ENCODE measurements around the gene NDC1. TPM values are rescaled to one million over a fixed set of nuclear protein-coding genes. Genes with fewer than 3 reads are reported as not detected.
A peak's percentile ranks its signal among the peaks of the same experiment; 100 is the strongest.

Gene NDC1
- total RNA-seq, 1 donor from 2014 or later, result 6.0 TPM

DNA sequence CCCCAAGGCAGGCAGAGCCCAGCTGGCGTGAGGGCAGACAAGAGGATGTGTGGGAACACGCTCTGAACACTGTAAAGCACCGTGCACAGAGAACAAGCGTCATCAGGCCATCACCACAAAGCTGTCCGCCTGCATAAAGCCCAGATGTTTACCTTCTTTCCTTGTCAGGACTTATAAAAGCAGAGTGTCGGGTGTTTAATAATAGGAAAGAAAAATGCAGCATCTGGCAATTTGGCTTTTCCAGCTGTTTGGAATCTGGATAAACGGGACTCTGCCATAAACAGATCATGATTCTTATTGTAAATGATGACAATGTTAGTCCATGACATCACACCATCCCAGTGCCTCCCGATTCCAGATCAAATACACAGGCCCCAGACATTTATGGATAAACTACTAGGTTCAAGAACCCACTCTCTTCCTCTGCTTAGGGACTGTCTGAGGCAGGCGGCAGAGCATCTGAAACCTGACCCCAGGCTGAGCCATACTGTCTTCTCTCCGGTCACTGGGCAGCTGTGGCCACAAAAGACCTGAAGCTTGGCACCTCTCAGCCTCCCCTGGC, 103.4 kb downstream of the NDC1 start:
- no peak for DNase-seq (ENCODE audit: low spot score)
- intact Hi-C loops (cut with DNase I), result loop anchor here (5.0 kb wide), 1 partner anchor 142 kb away; no protein-coding TSS in a partner anchor

DNA sequence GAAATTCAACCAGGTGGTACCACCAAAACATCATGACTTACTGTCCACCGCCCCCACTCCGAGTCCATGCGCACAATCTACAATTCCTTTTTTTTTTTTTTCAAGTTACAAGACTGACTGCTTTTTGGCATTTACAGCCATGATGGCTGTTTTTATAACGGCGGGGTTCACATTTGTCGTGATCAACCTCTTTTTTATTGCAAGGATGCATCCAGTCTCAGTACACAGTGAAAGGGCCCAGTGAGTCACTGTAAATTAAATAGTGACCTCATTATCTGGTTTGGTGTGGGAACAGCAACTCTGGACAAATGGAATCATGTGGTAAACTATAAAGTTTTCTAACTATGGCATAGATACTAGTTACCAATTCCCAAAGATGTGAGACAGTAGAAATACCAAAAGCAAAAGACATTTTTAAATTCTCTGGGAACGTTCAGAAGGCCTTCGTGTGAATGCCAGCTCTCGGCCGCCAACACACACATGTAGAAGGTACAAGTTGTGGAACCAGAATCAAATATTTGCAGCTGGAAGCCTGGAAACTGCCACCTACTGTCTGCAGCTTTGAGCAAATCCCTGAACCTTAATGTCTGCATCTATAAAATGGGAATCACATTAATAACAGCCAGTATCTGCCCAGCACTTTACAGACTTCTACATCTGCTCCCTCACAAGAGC, 104.0 kb downstream of the NDC1 start:
- intact Hi-C loops (cut with DNase I), result loop anchor here (2.0 kb wide), 1 partner anchor 209 kb away; no protein-coding TSS in a partner anchor
- DNase-seq (ENCODE audit: low spot score), result no peak

DNA sequence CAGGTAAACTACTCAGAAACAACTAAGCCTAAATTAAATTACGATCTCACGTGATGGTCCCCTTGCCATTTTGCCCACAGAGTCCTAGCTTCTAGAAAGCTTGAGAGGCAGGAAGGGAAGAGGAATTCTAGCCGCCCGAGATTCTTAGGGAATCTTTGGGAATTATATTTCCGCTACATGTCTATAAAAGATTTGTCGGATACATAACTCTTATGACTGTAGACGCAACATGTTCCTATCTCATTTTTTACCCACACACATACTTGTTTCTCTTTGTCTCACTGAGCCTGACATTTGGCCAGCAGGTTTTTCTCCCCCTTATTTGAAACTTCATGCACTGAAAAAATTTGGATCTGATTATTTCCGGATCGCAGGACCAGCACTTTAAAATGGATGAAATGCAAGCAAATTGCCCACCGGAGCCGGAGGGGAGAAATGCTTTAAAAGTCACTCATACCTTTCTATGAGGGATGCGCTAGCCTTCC, 104.6 kb downstream of the NDC1 start:
- intact Hi-C loops (cut with DNase I), result loop anchor here (2.0 kb wide), 1 partner anchor 209 kb away; no protein-coding TSS in a partner anchor
- no peak for DNase-seq (ENCODE audit: low spot score)

DNA sequence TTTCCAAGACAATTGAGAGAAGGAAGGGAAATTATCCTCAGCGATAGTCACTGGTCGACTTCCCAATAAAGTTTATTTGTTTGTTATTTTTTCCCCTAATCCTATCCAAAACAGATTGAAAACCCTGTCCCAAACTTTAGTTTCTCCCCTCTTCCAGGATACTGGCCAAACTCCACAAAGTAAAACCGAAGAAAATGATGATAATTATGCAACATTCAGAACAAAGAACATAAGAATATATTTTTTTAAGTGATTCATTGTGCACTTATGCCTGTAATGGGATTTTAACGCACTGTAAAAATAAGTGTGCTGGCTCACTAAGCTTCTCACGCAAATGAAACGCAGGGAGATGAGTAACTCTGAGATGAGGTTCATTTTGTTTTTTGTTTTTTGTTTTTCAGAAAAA, 105.2 kb downstream of the NDC1 start:
- DNase-seq (ENCODE audit: low spot score), result no peak
- intact Hi-C loops (cut with DNase I), result loop anchor here (2.0 kb wide), 1 partner anchor 208 kb away; no protein-coding TSS in a partner anchor

DNA sequence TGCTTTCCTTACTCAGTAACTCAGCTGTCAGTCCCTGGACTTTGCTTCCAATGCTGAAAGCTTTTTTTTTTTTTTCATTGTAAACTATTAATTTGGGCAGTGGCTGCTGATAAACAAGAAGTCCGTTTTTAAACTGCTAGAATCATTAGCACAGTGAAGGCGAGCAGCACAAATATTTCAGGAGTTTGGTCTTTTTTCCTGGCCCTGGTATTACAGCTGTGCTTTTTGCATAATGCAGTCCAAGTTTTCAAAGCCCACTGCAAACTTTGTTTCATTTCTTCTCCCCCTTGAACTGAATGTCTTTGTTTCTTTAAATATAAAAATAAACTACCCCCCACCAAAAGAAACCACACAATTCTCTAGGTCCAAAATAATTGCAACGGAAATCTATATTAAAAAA, 105.7 kb downstream of the NDC1 start:
- no peak for DNase-seq (ENCODE audit: low spot score)
- intact Hi-C loops (cut with DNase I), result loop anchor here (2.0 kb wide), 1 partner anchor 208 kb away; no protein-coding TSS in a partner anchor

DNA sequence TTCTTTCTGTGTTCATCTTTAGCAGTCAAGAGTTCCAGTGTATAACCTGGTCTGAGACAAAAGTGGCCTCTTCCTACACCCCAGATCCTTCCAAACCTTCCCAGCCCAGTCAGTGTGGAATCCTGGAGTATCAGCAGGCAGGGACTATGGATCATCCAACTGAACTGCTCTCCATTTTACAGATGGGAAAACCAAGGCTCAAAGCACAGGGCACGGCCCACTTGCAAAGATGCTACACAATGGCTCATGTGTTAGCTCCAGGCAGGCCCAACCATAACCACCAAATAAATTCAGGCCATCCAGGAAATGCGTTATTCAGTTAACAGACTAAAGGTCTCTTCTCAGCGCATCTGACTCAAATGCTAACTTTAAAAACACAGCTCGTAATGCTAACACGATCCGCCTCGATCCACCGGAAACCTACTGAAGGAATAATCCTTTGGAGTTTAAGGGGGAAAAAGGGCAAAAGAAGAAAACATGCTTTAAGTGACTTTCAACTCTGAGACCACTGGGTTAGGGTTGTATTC, 106.3 kb downstream of the NDC1 start:
- DNase-seq (ENCODE audit: low spot score), result no peak
- intact Hi-C loops (cut with DNase I), result loop anchor here (2.0 kb wide), 1 partner anchor 207 kb away; no protein-coding TSS in a partner anchor

DNA sequence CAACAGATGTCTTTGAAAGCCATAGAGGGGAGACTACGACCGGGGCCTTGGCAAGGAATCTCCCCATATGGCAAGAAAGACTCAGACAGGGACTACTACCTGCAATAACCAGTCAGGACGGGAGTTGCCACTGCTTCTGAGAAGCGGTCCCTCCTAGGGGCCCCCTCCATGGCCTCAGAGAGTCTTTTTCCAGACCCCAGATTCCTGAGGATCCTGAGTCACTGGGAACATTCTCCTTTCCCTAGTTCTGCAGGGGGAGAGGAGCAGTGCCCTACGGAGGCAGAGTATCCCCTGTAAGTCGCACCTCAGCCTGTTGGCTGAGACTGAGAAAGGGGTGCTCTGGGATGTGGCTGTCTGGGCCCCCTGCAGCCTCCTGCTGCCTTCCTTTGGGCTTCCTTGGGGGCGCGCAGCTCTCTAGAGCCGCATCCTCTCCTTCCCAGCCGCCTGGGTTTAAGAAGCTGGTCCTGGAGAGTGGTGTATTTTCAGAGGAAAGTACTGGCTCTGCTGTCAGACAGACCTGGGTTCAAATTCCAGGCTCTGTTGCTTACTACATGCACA, 107.0 kb downstream of the NDC1 start:
- intact Hi-C loops (cut with DNase I), result no loop called here
- DNase-seq (ENCODE audit: low spot score), result no peak

DNA sequence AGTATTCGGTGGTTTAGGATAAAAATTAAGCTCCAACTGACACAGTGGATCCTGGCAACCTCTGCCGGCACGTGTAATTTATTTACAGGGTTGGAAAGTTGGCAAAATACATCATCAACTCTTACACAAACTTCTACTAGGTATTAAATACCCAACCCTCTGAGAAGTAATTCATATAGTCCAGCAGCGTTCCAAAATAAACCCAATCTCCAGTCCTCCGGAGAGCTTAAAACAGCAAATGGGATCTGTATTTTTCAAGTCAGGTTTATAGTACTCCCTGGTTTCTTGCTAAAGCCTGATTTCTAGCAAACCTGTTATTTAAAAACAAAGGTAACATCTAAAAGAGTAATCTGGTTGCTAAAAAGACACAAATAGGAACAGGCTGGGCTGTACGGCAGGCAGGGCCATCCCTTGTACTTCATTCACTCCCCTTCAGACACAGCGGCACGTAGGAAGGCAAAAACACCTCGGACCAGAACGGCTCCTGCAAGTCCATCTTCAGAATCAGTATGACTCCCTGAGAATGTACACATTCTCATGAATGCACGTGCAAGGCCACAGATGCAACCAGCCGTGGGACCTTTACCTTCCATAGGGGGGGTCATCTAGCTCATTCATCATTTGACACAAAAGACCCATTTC, 107.8 kb downstream of the NDC1 start:
- DNase-seq (ENCODE audit: low spot score), result no peak

DNA sequence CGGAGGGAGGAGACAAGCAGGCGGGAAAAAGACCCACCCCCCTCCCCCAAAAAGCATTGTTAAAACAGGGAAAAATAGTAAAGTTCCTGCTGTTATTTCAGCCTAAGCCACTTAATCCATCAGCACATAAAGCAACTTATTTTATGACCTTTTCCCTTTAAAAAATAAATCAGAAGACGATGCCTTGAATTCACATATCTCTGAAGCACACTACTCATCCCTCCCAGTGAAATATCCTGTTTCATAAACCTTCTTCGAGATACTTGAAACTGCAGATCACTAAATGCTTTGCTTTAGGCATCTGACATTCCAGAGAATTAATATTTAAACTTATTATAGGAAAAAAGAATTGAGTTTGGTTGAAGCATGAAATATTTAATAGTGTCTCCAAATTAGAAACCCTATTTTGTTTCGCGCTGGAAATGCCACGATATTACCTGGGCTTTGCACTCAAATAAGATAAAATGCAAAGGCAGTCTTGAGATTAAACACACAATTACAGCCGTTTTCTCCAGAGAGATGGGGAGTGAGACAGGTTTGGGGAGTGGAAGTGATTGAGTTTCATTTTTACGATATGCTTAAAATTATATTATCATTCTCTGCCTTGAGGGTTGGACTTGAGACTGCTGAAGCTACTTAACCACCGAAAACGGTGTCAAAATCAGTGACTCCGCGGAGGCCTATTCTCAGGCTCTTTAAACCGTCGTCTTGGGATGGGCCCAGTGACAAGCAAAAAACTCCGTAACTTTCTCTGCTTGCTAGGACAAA, 108.5 kb downstream of the NDC1 start:
- DNase-seq (ENCODE audit: low spot score), result no peak
- intact Hi-C loops (cut with DNase I), result no loop called here

More for the DNA sequence above, 107.8 kb downstream of the NDC1 start:
- intact Hi-C loops (cut with DNase I), result no loop called here

DNA sequence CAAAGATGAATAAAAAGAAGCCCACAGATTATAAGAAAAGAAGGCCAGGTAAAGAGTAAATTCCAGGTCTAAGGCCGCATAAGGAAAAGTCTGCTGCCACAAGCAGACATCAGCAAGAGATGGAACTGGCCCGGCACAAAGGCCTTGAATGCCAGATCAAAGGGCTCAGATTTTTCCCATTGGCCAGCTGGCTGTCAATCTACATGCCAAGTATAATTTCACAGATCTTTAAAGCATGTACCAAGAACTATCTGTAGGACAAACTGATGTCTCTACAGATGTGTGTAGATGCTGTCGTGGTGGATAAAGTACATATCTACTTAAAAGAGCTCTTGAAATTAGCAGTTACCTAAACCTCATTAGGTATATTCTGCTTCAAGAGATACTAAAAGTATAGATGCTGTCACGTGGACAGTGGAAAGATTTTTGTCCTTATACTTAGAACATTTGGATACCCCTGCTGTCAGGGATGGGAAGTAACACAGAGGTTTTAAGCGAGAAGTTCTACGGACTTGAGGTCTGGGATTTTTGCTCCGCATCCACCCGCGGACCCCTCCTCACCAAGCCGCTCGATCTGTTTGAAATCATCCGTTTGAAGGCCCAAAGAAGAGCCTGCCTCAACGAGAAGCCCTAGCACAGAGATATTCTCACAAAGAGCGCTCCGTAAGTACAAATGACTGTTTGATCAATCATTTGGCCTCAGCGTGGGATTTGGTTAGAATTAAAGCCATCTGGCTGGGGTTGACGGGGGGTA, 109.2 kb downstream of the NDC1 start:
- DNase-seq (ENCODE audit: low spot score), result peak; percentile 24
- intact Hi-C loops (cut with DNase I), result no loop called here

DNA sequence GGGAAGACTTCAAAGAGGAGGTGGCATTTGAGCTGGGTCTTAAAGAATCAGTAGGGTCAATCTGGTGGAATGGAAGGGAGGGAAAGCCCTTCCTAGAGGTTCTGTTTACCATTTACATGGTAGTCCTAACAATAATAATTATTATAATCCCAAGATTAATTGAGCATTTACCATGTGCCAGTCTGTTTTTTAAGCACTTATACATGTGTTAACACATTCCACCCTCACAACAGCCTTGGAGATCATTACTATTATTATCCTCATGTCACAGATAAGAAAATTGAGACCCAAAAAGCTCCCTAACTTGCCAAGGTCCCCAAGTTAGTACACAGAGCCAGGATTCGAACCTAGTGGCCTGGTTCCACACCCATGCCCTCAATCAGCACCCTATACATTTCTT, 109.9 kb downstream of the NDC1 start:
- no peak for DNase-seq (ENCODE audit: low spot score)
- intact Hi-C loops (cut with DNase I), result no loop called here

DNA sequence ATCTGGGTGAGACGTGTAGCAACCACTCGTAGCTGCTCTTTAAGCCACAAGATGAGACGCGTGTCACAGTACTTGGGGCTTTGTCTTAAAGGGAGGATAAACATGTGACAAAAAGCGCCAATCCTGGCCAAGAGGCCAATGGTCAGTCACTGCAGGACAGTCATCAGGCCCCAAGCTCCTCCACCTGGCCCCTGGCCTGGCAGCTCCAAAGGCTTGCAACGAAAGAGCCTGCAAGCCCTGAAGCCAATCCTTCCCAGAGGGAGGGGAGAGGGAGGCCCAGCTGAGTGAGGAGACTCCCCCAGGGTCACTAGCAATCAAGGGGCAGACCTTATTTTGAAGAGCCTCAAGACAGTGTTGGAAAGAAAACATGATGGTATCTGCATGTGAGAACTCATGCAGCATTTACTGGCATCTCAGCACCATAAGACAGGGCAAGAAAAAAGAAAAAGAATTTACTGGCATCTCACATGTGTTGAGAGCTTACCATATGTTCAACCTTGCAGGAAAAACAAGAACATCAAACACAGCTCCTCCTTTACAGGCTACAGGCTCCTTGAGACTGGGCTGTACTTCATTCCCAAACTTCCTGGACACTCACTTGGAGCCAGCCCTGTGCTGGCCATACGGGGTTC, 110.5 kb downstream of the NDC1 start:
- intact Hi-C loops (cut with DNase I), result no loop called here
- DNase-seq (ENCODE audit: low spot score), result no peak

DNA sequence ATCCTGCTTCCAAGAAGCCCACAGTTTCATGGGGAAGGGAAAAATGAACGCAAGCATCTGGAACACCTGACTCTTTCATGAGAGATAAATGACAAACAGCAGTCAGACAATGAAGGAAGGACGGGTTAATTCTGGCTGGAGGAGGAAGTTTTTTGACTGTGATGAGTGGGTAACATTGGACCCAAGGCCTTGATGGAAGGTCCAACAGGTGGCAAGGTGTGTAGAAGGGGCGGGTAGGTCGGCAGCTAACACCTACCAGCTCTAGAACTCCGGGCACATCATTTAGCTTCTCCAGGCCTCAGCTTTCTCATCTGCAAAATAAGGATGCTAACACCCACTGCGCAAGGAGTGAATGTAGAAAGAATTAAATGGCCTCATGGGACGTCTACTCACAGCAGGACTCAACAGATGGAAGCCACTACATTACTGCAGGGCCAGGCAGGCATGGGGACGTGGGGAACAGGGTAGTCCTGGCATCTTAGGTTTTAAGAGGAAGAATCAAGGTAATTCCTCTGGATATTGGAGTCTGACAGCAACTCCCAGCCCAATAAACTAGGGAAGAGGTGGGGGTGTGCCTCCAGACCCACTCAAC, 112.0 kb downstream of the NDC1 start:
- DNase-seq (ENCODE audit: low spot score), result no peak
- intact Hi-C loops (cut with DNase I), result no loop called here

DNA sequence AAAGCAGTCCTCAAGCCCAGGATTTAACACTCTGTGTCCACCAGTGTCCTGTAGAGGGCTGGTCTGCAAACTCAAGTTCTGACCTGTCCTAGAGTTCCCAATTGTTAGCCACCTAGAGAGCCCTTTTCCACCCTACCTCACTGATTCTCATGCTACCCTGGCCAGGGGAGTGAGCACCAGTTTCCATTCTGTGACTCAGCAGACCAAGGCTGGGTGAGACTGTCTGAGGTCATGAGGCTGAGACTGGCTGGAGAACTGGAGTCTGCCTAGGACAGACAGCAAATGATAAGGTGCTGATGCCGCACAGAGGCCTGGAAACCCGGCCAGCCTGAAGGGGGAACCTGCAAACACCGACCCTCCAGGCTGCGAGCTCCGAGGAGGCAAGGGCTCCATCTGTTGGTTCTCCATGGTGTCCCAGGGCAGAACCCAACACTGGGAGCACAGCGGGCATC, 112.8 kb downstream of the NDC1 start:
- DNase-seq (ENCODE audit: low spot score), result no peak
- intact Hi-C loops (cut with DNase I), result no loop called here

DNA sequence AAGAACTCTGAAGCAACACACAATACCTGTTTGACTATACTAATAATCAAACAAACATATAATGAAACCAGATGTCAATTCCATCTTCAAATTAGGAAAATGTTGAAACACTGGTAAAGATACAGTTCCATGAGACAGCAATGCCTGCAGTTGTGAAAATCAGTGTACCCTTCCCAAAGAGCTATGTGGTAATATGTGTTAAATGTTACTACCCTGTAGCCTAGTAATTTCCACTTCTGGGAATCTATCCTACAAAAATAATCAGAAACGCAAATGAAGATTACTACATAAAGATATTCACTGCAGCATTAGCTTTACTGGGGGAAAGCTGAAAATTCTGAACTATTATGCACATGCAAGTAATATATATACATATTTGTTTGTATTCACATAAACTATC, 116.1 kb downstream of the NDC1 start:
- intact Hi-C loops (cut with DNase I), result no loop called here

DNA sequence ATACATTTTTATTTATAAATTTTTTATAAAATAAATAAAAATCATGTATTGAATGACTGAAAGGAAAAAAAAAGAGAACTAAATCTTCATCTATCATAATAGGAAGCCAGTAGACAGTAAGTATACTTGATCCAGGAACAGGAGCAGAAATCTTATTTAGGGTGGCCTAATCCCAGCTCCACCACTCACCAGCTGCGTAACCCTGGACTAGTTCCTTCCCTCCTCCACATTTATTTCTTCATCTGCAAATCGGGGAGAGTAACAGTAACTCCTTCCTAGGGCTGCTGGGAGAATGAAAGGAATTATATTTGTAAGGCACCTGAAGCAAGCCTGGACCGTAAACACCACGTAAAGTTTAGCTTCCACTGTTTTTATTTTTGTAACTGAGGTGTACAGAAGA, 117.0 kb downstream of the NDC1 start:
- DNase-seq (ENCODE audit: low spot score), result no peak
- intact Hi-C loops (cut with DNase I), result no loop called here

More for the DNA sequence above, 116.1 kb downstream of the NDC1 start:
- DNase-seq (ENCODE audit: low spot score), result no peak

DNA sequence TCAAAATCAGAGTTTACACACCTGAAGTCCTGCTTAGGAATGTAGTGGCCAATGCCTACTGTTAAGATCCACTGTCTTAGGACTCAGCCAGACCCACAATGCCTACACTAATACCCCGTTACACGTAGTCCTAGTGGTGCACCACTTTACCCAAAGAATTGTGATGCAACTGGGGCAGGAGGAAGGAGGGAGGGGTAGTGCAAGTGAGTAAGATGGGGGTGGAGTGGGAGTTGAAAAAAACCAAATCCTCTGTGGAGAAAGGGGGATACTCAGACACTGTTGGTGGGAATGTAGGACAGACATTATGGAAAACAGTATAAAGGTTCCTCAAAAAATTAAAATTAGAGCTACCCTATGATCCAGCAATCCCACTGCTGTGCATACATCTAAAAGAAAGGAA, 118.6 kb downstream of the NDC1 start:
- intact Hi-C loops (cut with DNase I), result no loop called here
- DNase-seq (ENCODE audit: low spot score), result no peak

DNA sequence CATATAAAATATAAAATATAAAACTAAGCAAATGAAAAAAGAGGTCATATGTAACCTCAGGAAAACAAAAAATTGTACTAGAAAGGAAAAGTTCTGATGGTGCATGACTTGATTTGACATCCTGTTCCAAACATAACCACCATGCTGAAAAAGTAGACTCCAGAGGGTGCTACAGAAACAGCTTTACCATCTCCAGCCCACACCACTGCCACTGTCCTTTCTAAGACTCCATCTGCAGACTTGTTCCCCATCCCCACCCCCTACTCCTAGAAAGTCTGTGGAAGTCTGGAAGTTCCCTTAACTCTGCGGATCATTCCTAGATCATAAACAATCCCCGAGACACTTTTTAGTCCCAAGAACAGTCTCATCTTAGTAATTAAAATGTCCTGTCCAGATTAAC, 119.7 kb downstream of the NDC1 start:
- intact Hi-C loops (cut with DNase I), result no loop called here
- DNase-seq (ENCODE audit: low spot score), result no peak
